HepG2 (cell line): ENCODE results near the gene CDK13. TPM values are rescaled to one million over a fixed set of nuclear protein-coding genes. Genes with fewer than 3 reads are reported as not detected.

ENCODE experiments used
- DNMT3B ChIP-seq: conservative IDR thresholded peaks from 2 replicates; pipeline ENCODE4 v1.6.1; 2016; ENCODE audit warnings: missing biosample characterization, control low read depth
- MATR3 ChIP-seq: sonication (generic); formaldehyde crosslinking; IDR thresholded peaks from 2 replicates; pipeline ENCODE4 v1.4.0; 2020; ENCODE audit warnings: missing genetic modification reagents
- PCBP1 ChIP-seq: fragments of 200-400 bp; formaldehyde crosslinking; IDR thresholded peaks from 2 replicates; pipeline ENCODE4 v1.6.1; 2017; ENCODE audit warnings: mild to moderate bottlenecking, low read depth, low read length, borderline replicate concordance
- SAFB2 ChIP-seq: sonication (generic); formaldehyde crosslinking; IDR thresholded peaks from 2 replicates; pipeline ENCODE4 v1.5.1; 2020; ENCODE audit warnings: missing genetic modification reagents, low read depth, mild to moderate bottlenecking, borderline replicate concordance
- SMAD3 ChIP-seq: sonication (generic); formaldehyde crosslinking; IDR thresholded peaks from 2 replicates; pipeline ENCODE4 v1.4.0; 2020; ENCODE audit warnings: missing genetic modification reagents
- SRF ChIP-seq: IDR thresholded peaks from 2 replicates; pipeline ENCODE4 v1.6.1; 2011; ENCODE audit warnings: mild to moderate bottlenecking, low read depth, low read length, moderate library complexity
- TARDBP ChIP-seq: sonication (generic); formaldehyde crosslinking; IDR thresholded peaks from 2 replicates; pipeline ENCODE4 v1.8.0; 2022; ENCODE audit warnings: mild to moderate bottlenecking, missing genetic modification reagents
- ZBTB42 ChIP-seq: sonication (generic); formaldehyde crosslinking; IDR thresholded peaks from 2 replicates; pipeline ENCODE4 v1.5.0; 2020; ENCODE audit warnings: mild to moderate bottlenecking, missing genetic modification reagents
- ZFY ChIP-seq: sonication (generic); formaldehyde crosslinking; IDR thresholded peaks from 2 replicates; pipeline ENCODE4 v1.4.0; 2020; ENCODE audit warnings: missing genetic modification reagents
- ZNF230 ChIP-seq: sonication (generic); formaldehyde crosslinking; IDR thresholded peaks from 2 replicates; pipeline ENCODE4 v1.4.0; 2020; ENCODE audit warnings: mild to moderate bottlenecking, missing genetic modification reagents
- ZNF232 ChIP-seq: sonication (generic); formaldehyde crosslinking; IDR thresholded peaks from 2 replicates; pipeline ENCODE4 v1.4.0; 2020; ENCODE audit warnings: missing genetic modification reagents, borderline replicate concordance
- ZNF326 ChIP-seq: sonication (generic); formaldehyde crosslinking; IDR thresholded peaks from 2 replicates; pipeline ENCODE4 v1.4.0; 2020; ENCODE audit warnings: missing genetic modification reagents, borderline replicate concordance
- ZNF549 ChIP-seq: sonication (generic); formaldehyde crosslinking; IDR thresholded peaks from 2 replicates; pipeline ENCODE4 v1.5.0; 2020; ENCODE audit warnings: missing genetic modification reagents
- ZNF563 ChIP-seq: sonication (generic); formaldehyde crosslinking; IDR thresholded peaks from 2 replicates; pipeline ENCODE4 v1.8.0; 2022; ENCODE audit warnings: mild to moderate bottlenecking, moderate library complexity, missing genetic modification reagents
- ZNF614 ChIP-seq: IDR thresholded peaks from 2 replicates; pipeline ENCODE4 v1.6.1; 2018; ENCODE audit warnings: missing biosample characterization, missing genetic modification reagents, inconsistent platforms, borderline replicate concordance
- ZNF629 ChIP-seq: sonication (generic); formaldehyde crosslinking; conservative IDR thresholded peaks from 2 replicates; pipeline ENCODE4 v1.5.0; 2020; ENCODE audit warnings: missing genetic modification reagents
- polyA plus RNA-seq, 8 experiments: library from polyadenylated mRNA; depleted of rRNA in 3 of 8; stranded (reverse) in 7 of 8; unstranded in 1 of 8; fragments of >200 nt; fragmentation: Illumina TruSeq in 4 of 8; extraction: Trizol in 4 of 8; gene quantifications; 2 replicates each; pipeline versions ENCODE4 v1.2.1 to v1.2.3, GENCODE V29; 2011 to 2016; ENCODE audit warnings: low read depth in 4 of 8, missing spikeins in 1 of 8, mixed read lengths in 1 of 8; ENCODE audit not compliant: insufficient read depth in 1 of 8
- total RNA-seq, 5 experiments: library from RNA; depleted of rRNA; stranded (reverse); fragments of >200 nt; fragmentation: Illumina TruSeq; extraction: Trizol; gene quantifications; 2 replicates each; pipeline ENCODE4 v1.2.3, GENCODE V29; 2016; ENCODE audit warnings: low read depth in 1 of 5
- TF ChIP-seq, protein P1 (sequence below): sonication (generic); formaldehyde crosslinking; IDR thresholded peaks from 2 replicates; pipeline ENCODE4 v1.5.1; 2020; ENCODE audit warnings: mild to moderate bottlenecking, moderate library complexity, missing genetic modification reagents
- TF ChIP-seq, protein P2 (sequence below): sonication (generic); formaldehyde crosslinking; IDR thresholded peaks from 2 replicates; pipeline ENCODE4 v1.9.0; 2021; ENCODE audit warnings: mild to moderate bottlenecking, missing genetic modification reagents
- TF ChIP-seq, protein P3 (sequence below): sonication (generic); formaldehyde crosslinking; IDR thresholded peaks from 2 replicates; pipeline ENCODE4 v1.5.0; 2020; ENCODE audit warnings: missing genetic modification reagents, mild to moderate bottlenecking, borderline replicate concordance
- TF ChIP-seq, protein P4 (sequence below), 2 experiments: fragments of 450-650 bp in 1 of 2; sonication (generic) in 1 of 2; formaldehyde crosslinking; IDR thresholded peaks; 2 replicates each; pipeline versions ENCODE4 v1.5.0 to v1.8.0; 2020 to 2022; ENCODE audit warnings: mild to moderate bottlenecking in 1 of 2, missing genetic modification reagents in 1 of 2

CDK13 gene
- total and polyA plus RNA-seq, 2 of the 13 experiments (the other 11 are each of a cell fraction or from before 2014, with no cell fraction given): 21.0 to 40.9 TPM

DNA sequence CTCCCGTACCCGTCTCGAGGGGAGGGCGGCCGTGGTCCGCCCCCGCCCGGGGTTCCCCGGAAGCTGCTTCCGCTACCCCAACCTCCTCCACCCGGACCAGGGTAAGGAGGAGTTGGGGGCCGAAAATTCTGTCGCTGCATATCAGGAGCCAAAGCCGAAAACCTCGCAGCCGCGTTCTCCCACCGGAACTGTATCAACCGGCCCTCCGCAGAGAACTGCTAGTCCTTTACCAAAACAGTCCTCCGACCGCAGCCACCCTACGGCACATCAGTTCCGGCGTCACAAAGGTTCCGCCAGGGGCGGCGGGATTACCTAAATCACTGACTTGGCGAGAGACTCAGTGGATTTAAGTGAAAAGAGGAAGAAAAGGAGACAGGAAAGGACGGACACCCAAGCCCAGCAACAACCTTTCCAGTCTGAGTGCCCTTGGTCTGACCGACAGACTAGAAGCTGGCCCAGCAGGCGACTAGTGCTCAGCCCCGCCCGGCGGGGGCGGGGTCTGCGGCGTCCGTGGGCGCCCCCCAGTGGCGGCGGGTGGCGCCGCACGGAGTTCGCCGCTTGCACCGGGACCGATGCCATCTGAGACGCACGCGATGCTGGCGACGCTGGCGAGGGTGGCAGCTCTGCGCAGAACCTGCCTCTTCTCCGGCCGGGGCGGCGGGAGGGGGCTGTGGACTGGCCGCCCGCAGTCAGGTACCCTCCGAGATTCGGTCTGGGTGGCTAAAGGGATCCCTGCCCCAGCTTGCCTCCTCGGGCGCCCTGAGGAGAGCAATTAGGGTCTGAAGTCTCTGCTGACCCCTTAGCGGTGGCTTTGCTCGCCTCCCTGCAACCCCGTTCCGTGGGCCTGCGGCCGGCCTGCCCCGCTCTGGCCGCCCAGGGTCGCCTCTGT is 184.6 kb downstream of the CDK13 start, which contains the start of the genes MPLKIP and SUGCT (continued):
- TF ChIP-seq PCBP1 (no peak), ZNF232 (peak; percentile 69; the same call in 1 of the 2 replicates), ZFY (CRISPR knock-in tag) (peak; percentile 89), MATR3 (CRISPR knock-in tag) (no peak), ZNF230 (CRISPR knock-in tag) (0 out of 2 replicates have a peak, but pooled peaks have one; percentile 5), SAFB2 (CRISPR knock-in tag) (peak; percentile 51; the same call in 1 of the 2 replicates), SMAD3 (CRISPR knock-in tag) (peak; percentile 89), ZNF549 (CRISPR knock-in tag) (no peak), ZNF614 (CRISPR knock-in tag) (peak; percentile 19; the same call in 1 of the 2 replicates), ZNF563 (peak; percentile 95), ZBTB42 (CRISPR knock-in tag) (0 out of 2 replicates have a peak, but pooled peaks have one; percentile 14), ZNF326 (CRISPR knock-in tag) (no peak), ZNF629 (CRISPR knock-in tag) (no peak), TARDBP (CRISPR knock-in tag) (peak; percentile 66; the same call in 1 of the 2 replicates), SRF (peak; percentile 76; the same call in 1 of the 2 replicates), DNMT3B (CRISPR knock-in tag) (no peak)
- TF ChIP-seq, protein P1, sequence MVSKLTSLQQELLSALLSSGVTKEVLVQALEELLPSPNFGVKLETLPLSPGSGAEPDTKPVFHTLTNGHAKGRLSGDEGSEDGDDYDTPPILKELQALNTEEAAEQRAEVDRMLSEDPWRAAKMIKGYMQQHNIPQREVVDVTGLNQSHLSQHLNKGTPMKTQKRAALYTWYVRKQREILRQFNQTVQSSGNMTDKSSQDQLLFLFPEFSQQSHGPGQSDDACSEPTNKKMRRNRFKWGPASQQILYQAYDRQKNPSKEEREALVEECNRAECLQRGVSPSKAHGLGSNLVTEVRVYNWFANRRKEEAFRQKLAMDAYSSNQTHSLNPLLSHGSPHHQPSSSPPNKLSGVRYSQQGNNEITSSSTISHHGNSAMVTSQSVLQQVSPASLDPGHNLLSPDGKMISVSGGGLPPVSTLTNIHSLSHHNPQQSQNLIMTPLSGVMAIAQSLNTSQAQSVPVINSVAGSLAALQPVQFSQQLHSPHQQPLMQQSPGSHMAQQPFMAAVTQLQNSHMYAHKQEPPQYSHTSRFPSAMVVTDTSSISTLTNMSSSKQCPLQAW (CRISPR knock-in tag): peak; percentile 75
- TF ChIP-seq, protein P2, sequence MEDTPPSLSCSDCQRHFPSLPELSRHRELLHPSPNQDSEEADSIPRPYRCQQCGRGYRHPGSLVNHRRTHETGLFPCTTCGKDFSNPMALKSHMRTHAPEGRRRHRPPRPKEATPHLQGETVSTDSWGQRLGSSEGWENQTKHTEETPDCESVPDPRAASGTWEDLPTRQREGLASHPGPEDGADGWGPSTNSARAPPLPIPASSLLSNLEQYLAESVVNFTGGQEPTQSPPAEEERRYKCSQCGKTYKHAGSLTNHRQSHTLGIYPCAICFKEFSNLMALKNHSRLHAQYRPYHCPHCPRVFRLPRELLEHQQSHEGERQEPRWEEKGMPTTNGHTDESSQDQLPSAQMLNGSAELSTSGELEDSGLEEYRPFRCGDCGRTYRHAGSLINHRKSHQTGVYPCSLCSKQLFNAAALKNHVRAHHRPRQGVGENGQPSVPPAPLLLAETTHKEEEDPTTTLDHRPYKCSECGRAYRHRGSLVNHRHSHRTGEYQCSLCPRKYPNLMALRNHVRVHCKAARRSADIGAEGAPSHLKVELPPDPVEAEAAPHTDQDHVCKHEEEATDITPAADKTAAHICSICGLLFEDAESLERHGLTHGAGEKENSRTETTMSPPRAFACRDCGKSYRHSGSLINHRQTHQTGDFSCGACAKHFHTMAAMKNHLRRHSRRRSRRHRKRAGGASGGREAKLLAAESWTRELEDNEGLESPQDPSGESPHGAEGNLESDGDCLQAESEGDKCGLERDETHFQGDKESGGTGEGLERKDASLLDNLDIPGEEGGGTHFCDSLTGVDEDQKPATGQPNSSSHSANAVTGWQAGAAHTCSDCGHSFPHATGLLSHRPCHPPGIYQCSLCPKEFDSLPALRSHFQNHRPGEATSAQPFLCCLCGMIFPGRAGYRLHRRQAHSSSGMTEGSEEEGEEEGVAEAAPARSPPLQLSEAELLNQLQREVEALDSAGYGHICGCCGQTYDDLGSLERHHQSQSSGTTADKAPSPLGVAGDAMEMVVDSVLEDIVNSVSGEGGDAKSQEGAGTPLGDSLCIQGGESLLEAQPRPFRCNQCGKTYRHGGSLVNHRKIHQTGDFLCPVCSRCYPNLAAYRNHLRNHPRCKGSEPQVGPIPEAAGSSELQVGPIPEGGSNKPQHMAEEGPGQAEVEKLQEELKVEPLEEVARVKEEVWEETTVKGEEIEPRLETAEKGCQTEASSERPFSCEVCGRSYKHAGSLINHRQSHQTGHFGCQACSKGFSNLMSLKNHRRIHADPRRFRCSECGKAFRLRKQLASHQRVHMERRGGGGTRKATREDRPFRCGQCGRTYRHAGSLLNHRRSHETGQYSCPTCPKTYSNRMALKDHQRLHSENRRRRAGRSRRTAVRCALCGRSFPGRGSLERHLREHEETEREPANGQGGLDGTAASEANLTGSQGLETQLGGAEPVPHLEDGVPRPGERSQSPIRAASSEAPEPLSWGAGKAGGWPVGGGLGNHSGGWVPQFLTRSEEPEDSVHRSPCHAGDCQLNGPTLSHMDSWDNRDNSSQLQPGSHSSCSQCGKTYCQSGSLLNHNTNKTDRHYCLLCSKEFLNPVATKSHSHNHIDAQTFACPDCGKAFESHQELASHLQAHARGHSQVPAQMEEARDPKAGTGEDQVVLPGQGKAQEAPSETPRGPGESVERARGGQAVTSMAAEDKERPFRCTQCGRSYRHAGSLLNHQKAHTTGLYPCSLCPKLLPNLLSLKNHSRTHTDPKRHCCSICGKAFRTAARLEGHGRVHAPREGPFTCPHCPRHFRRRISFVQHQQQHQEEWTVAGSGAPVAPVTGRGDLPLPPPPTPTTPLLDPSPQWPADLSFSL (CRISPR knock-in tag): no peak
- TF ChIP-seq, protein P3, sequence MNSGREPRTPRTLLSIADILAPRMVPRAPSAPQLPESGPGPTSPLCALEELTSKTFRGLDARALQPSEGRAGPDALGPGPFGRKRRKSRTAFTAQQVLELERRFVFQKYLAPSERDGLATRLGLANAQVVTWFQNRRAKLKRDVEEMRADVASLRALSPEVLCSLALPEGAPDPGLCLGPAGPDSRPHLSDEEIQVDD (CRISPR knock-in tag): peak; percentile 14; the same call in 1 of the 2 replicates
- TF ChIP-seq, protein P4, sequence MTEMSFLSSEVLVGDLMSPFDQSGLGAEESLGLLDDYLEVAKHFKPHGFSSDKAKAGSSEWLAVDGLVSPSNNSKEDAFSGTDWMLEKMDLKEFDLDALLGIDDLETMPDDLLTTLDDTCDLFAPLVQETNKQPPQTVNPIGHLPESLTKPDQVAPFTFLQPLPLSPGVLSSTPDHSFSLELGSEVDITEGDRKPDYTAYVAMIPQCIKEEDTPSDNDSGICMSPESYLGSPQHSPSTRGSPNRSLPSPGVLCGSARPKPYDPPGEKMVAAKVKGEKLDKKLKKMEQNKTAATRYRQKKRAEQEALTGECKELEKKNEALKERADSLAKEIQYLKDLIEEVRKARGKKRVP (CRISPR knock-in tag; IDR thresholded peaks at IDR 0.05): peak in 1 of 2 experiments; percentile 54; a peak in 1 of 4 replicates
